ENCODE results near the gene PTCHD4. TPM values are rescaled to one million over a fixed set of nuclear protein-coding genes. Genes with fewer than 3 reads are reported as not detected.
"Not testable (repeated sequence)": the region's sequence is repeated elsewhere in the genome, so short reads cannot be mapped to it uniquely, and the experiment has no call there.

Gene PTCHD4
- total RNA-seq, 2 donors from 2014 or later, result 1.2 to 1.6 TPM

GRCh38 chr6:48102476-48103195 lies 8.4 kb downstream of the PTCHD4 start:
- DNase-seq (ENCODE audit: low spot score); intact Hi-C loops (cut with DNase I): not testable (repeated sequence)

DNA sequence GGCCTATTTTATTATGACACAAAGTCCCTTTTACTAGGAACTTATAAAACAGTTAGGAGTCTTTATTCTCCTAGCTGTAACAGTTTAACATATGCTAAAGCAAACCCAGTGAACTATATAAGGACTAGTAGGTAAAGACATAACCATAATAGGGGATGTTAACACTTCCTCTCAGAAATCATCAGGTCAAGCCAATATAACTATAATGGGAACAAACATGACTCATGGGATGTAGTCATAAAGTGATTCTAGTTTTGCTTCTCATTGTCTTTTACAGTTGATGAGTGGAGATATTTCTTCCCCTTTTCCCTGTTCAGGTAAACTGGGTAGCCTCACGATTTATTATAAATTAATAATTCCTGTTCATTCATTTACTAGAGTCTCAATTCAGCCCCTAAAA lies 9.7 kb downstream of the PTCHD4 start:
- intact Hi-C loops (cut with DNase I), result no loop called here
- no peak for DNase-seq (ENCODE audit: low spot score)

DNA sequence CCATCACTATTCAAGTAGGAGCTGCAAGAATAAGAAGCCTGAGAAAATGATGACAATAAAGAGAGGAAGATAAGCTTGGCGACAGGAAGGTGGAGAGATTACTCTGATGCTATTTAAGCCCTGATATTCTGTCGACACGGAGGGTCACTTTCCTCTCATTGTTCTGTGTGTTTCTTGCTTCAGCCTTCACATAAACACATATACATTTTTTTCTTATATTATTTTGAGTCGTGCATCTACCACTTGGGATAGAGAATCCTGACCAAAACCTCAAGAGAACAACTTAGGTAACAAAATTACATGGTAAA lies 10.5 kb downstream of the PTCHD4 start:
- no peak for DNase-seq (ENCODE audit: low spot score)
- intact Hi-C loops (cut with DNase I), result no loop called here

DNA sequence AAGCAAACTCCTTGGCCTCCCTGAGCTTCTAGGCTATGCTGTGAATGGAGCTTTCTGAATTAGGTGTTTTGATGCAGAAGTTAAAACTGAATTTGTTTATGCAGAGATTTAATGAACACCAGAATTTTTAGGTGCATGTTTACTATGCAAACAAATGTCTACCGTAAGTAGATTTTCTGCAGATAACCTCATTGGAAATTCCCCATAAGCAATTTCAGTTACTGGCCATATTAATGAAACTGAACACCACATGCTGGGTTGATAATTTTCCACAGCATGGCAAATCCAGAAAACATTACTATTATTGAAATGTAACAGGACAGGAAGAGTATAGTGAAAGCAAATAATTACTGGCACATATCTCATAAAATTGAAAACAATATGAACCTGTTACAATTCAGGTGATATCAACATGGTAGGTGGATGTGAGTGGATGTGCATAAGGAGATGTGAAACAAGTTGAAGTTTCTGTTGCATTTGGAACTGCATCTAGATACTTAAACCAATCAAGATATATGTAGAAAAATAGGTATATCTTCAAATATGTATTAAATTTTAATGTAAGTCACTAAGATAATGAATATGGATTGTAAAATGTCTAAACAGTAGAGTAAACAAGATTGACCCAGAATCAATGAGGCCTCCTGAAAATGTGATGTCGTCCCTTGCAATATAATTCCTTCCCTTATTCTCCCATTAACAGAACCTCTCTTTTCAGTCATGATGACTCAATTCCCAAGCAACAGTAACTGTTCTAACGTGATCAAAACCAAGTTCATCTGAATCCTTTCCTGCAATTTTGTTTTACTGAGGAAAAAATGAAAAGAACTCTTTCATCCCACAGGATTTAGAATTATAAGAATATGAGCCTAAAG lies 11.0 kb downstream of the PTCHD4 start:
- DNase-seq (ENCODE audit: low spot score), result no peak
- intact Hi-C loops (cut with DNase I), result no loop called here

DNA sequence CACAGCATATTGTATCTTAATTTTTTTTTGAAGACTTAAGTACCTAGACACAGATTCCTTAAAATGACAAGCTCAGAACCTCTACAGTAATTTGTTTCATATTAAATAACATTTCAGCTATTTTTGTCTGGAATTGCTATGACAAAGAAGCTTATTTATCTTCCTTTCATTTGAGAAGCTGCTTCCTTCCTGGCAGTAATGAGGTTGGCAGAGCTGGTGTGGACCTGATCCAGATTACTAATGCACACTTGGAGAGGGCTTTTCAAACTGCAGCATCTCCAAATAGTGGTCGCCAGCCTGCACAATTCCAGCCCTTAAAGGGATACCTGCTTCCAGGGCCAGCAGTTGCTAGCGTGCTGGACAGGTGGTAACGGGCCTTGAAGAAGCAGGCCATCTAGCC lies 12.1 kb downstream of the PTCHD4 start:
- intact Hi-C loops (cut with DNase I), result no loop called here
- DNase-seq (ENCODE audit: low spot score), result no peak

GRCh38 chr6:48092550-48093217 lies 18.3 kb downstream of the PTCHD4 start:
- DNase-seq (ENCODE audit: low spot score), result no peak
- intact Hi-C loops (cut with DNase I), result no loop called here

DNA sequence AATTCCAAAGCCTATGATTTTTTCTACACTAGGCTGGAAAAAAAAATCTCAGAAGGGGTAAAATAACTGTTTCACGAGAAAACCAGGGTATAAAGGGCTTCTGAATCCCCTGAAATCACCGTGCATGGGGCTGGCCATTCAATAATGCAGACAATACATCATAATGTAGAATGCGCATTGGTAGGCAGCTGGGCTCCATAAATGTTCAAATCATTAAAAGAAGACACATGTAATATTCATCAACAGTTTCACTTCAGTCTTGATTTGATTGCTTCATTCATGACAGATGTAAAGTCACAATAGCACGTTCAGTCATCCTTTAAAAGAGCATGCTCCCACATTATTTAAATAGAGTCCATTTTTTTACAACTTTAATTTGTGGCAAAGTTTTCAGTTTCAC lies 20.5 kb downstream of the PTCHD4 start:
- intact Hi-C loops (cut with DNase I), result no loop called here
- no peak for DNase-seq (ENCODE audit: low spot score)

- intact Hi-C loops (cut with DNase I), result no loop called here
- no peak for DNase-seq (ENCODE audit: low spot score)
Observed at GRCh38 chr6:48087448-48087847, 23.5 kb downstream of the PTCHD4 start.

- intact Hi-C loops (cut with DNase I), result no loop called here
- DNase-seq (ENCODE audit: low spot score), result no peak
Observed at GRCh38 chr6:48086187-48086586, 24.8 kb downstream of the PTCHD4 start.

GRCh38 chr6:48085131-48085741 lies 25.8 kb downstream of the PTCHD4 start:
- intact Hi-C loops (cut with DNase I), result no loop called here

GRCh38 chr6:48084201-48084600 lies 26.8 kb downstream of the PTCHD4 start:
- DNase-seq (ENCODE audit: low spot score), result no peak
- intact Hi-C loops (cut with DNase I), result no loop called here

More at GRCh38 chr6:48085131-48085741, 25.8 kb downstream of the PTCHD4 start:
- DNase-seq (ENCODE audit: low spot score), result no peak

- no peak for DNase-seq (ENCODE audit: low spot score)
- intact Hi-C loops (cut with DNase I), result no loop called here
Observed at GRCh38 chr6:48080227-48081009, 30.6 kb downstream of the PTCHD4 start.

GRCh38 chr6:48078120-48078519 lies 32.9 kb downstream of the PTCHD4 start:
- intact Hi-C loops (cut with DNase I), result no loop called here
- DNase-seq (ENCODE audit: low spot score), result no peak

DNA sequence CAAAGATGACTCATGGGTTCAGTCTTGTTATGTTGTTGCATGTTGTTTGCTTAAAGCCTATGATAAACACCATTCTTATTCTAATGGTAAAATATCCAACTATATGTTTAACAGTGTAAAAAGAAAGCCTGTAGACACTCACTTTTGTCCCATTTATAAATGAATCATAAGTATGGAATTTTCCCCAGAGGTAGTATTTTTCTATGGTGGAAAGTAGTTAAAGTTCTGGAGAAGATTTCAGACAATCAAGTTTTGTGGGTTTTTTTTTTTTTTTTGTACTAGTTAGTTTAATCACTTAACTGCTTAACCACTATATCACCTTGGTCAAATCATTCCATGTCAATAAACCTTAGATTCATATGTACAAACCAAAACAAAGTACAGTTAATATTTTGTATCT lies 35.8 kb downstream of the PTCHD4 start:
- intact Hi-C loops (cut with DNase I), result no loop called here
- DNase-seq (ENCODE audit: low spot score), result no peak

DNA sequence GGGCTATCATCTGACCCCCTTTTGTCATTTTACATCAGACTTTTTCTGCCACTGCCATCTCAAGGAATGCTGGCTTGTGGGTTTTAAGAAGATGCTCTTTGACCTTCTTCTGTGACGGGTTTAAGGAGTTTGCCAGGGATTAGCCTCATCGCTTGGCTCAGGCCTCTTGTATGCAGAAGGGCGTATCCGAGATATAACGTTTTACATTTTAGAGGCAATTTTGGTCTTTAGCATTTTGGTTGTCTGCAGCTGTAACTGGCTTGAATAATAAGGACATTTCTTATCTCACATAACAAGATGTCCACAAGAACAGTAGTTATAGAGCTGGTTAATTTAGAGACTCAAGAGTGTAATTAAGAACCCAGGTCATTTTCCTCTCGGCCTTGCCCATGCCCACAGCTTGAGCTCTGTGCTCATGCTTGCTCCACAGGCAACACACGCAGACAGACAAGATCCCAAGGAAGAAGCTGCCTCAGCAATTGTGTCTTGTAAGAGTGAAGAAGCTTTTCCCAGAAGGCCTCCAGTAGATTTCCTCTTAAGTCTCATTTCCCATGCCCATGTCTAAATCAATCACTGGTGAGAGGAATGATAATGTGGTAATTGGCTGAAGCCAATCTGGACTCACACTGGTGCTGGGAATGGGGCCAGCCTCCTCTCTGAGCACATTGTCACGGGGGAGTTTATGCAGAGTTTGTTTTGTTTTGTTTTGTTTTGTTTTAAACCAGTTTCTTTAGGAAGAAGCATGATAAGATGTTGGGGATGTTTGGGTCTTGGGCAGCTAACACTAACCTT lies 36.8 kb downstream of the PTCHD4 start:
- DNase-seq (ENCODE audit: low spot score), result no peak
- intact Hi-C loops (cut with DNase I), result no loop called here

DNA sequence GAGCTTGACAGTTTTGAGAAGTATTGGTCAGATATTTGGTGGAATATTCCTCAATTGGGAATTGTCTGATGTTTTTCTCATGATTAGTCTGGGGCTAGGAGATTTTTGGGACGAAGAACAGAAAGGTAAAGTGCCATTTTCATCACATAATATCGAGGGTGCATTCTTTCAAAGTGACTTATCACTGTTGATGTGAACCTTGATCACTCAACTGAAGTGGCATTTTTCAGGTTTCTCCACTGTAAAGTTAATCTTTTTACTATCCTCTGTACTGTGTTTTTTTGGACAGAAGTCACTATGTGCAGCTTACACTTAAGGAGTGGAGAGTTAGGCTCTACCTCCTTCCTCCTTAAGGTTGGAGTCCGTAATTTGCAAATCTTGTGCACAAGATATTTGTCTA lies 39.2 kb downstream of the PTCHD4 start:
- DNase-seq (ENCODE audit: low spot score), result no peak
- intact Hi-C loops (cut with DNase I), result no loop called here

- intact Hi-C loops (cut with DNase I), result no loop called here
- DNase-seq (ENCODE audit: low spot score), result no peak
Observed at GRCh38 chr6:48069280-48069679, 41.7 kb downstream of the PTCHD4 start.
